ENCODE data around the gene PKD2.

Gene PKD2

GRCh38 chr4:87975466-87975865 lies 32.0 kb upstream of the PKD2 start, which contains the start of gene SPP1:
Gene SPP1 (plus strand): TSS chr4:87975714. CDS start chr4:87976896, 1,182 bp downstream.
- Histone ChIP-seq H3K36me3 (no peaks in the 10 kb centered on the region), H3K27ac (no peak within 1 kb of the TSS), H3K27me3 (ENCODE audit: insufficient read depth, low read depth, severe bottlenecking) (no peaks in the 10 kb centered on the region), H3K9me3 (ENCODE audit: severe bottlenecking) (no peaks in the 10 kb centered on the region), H3K4me3 (ENCODE audit: low read depth, low read length) (no peak within 1 kb of the TSS)
- DNase-seq = no peak
- no peak for TF ChIP-seq CTCF (IDR thresholded peaks at IDR 0.05; ENCODE audit: low read depth, low read length)

GRCh38 chr4:87977521-87978278 lies 29.7 kb upstream of the PKD2 start:
- Histone ChIP-seq H3K36me3 (no peaks in the 10 kb centered on the region), H3K27ac (no peak overlapping the region), H3K4me3 (ENCODE audit: low read depth, low read length) (no peak overlapping the region), H3K27me3 (ENCODE audit: insufficient read depth, low read depth, severe bottlenecking) (no peaks in the 10 kb centered on the region), H3K9me3 (ENCODE audit: severe bottlenecking) (no peaks in the 10 kb centered on the region)
- DNase-seq = no peak
- TF ChIP-seq CTCF (IDR thresholded peaks at IDR 0.05; ENCODE audit: low read depth, low read length) = no peak

GRCh38 chr4:87978681-87979080 lies 28.8 kb upstream of the PKD2 start:
- Histone ChIP-seq H3K9me3 (ENCODE audit: severe bottlenecking) (no peaks in the 10 kb centered on the region), H3K36me3 (no peaks in the 10 kb centered on the region), H3K27ac (no peak overlapping the region), H3K4me3 (ENCODE audit: low read depth, low read length) (no peak overlapping the region), H3K27me3 (ENCODE audit: insufficient read depth, low read depth, severe bottlenecking) (no peaks in the 10 kb centered on the region)
- DNase-seq = no peak
- no peak for TF ChIP-seq CTCF (IDR thresholded peaks at IDR 0.05; ENCODE audit: low read depth, low read length)

- H3K27ac ChIP-seq = no peak overlapping the region
- no peak for DNase-seq
- H3K27me3 ChIP-seq (ENCODE audit: insufficient read depth, low read depth, severe bottlenecking) = no peaks in the 10 kb centered on the region
- H3K36me3 ChIP-seq = no peaks in the 10 kb centered on the region
- H3K4me3 ChIP-seq (ENCODE audit: low read depth, low read length) = no peak overlapping the region
- TF ChIP-seq CTCF (IDR thresholded peaks at IDR 0.05; ENCODE audit: low read depth, low read length) = no peak
- H3K9me3 ChIP-seq (ENCODE audit: severe bottlenecking) = no peaks in the 10 kb centered on the region
These were observed 27.6 kb upstream of the PKD2 start for GRCh38 chr4:87979810-87980209.

- TF ChIP-seq CTCF (IDR thresholded peaks at IDR 0.05; ENCODE audit: low read depth, low read length) = no peak
- Histone ChIP-seq H3K36me3 (no peaks in the 10 kb centered on the region), H3K9me3 (ENCODE audit: severe bottlenecking) (no peaks in the 10 kb centered on the region), H3K27me3 (ENCODE audit: insufficient read depth, low read depth, severe bottlenecking) (no peaks in the 10 kb centered on the region), H3K27ac (no peak overlapping the region), H3K4me3 (ENCODE audit: low read depth, low read length) (no peak overlapping the region)
- DNase-seq = no peak
These were observed 25.9 kb upstream of the PKD2 start for GRCh38 chr4:87981486-87981885.

GRCh38 chr4:87982036-87982435 lies 25.4 kb upstream of the PKD2 start:
- H3K4me3 ChIP-seq (ENCODE audit: low read depth, low read length) = no peak overlapping the region
- H3K36me3 ChIP-seq = no peaks in the 10 kb centered on the region
- H3K9me3 ChIP-seq (ENCODE audit: severe bottlenecking) = no peaks in the 10 kb centered on the region
- H3K27me3 ChIP-seq (ENCODE audit: insufficient read depth, low read depth, severe bottlenecking) = no peaks in the 10 kb centered on the region
- no peak for DNase-seq
- no peak for TF ChIP-seq CTCF (IDR thresholded peaks at IDR 0.05; ENCODE audit: low read depth, low read length)
- no peak overlapping the region for H3K27ac ChIP-seq
